Measurements from ENCODE around the gene TMEM200C. TPM values are rescaled to one million over a fixed set of nuclear protein-coding genes. Genes with fewer than 3 reads are reported as not detected.

Gene TMEM200C
- total RNA-seq, 2 experiments from 2014 or later, result not detected

DNA sequence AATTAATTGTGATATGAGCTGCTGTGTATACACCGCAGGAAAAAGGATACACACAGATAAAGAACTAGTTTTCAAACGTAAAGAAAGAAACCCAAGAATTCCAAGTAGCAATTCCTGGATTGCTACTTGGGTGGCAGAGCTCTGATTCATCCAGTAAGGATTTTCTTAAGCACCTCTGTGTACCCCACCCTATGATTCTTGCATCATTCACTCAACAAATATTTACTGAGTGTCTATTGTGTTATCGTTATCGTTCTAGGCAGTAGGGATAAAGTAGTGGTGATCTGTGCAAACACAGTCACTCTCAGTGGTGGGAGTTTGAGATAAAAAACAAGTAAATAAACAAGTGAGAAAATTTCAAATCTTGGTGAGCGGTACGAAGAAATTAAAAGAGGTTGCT is 4.9 kb upstream of the TMEM200C start:
- H3K9me3 Mint-ChIP-seq, result no peaks in the 10 kb centered on the region
- no peak overlapping the region for H3K4me3 ChIP-seq (ENCODE audit: low read length)

DNA sequence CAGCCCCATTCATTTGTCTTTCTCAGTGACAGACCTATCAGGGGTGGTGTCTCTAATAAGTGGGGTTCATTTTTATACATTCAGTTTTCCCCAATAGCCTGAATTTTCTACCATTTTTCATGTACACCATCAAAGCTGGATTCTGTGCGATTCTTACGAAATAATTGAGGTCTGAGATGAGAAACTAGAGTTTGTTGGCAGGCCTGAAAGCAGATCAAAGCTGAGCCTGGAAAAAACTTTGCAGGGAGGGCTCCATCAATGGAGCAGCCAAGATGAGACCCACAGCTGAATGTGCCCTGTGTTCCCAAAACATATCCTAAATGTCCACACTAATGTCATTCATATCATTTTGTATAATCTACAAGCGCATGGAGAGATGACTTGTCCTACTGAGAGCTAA is 4.5 kb upstream of the TMEM200C start:
- no peaks in the 10 kb centered on the region for H3K36me3 Mint-ChIP-seq (ENCODE audit: low read depth)
- no peak overlapping the region for H3K27ac Mint-ChIP-seq
- no peak for TF ChIP-seq CTCF (IDR thresholded peaks at IDR 0.05)
- no peak for DNase-seq
- H3K9me3 Mint-ChIP-seq, result no peaks in the 10 kb centered on the region
- no peaks in the 10 kb centered on the region for H3K4me1 Mint-ChIP-seq (ENCODE audit: low read depth)
- Histone ChIP-seq H3K27ac (ENCODE audit: low read depth in 1 of 2, low read length in 2 of 2) (no peak overlapping the region), H3K4me1 (ENCODE audit: insufficient read depth, low read length) (peaks cover 6% of the 10 kb centered on the region), H3K9me3 (ENCODE audit: control insufficient read depth in 1 of 2, insufficient read depth in 1 of 2, low read length in 2 of 2) (peaks cover 0 to 3% of the 10 kb centered on the region in 2 experiments), H3K27me3 (ENCODE audit: control insufficient read depth in 1 of 2, insufficient read depth in 2 of 2, low read length in 2 of 2) (peaks cover 22 to 38% of the 10 kb centered on the region in 2 experiments), H3K36me3 (ENCODE audit: insufficient read depth, low read length) (no peaks in the 10 kb centered on the region), H3K4me3 (ENCODE audit: low read length) (no peak overlapping the region)
- peaks cover 74% of the 10 kb centered on the region for H3K27me3 Mint-ChIP-seq
- no peak overlapping the region for H3K4me3 Mint-ChIP-seq
- ATAC-seq (ENCODE audit: poor library complexity), result no peak
- intact Hi-C loops (cut with DNase I, micrococcal nuclease), result loop anchor here in 1 of 2 experiments (10.0 kb wide), 3 partner anchors 295 to 475 kb away; no protein-coding TSS in a partner anchor
- ChIA-PET CTCF (interaction anchor here (1.2 kb wide), 1 partner anchor 9 kb away, joined by 3 read pairs; no protein-coding TSS in a partner anchor), POLR2A (no interaction called here)

More for the DNA sequence above, 4.9 kb upstream of the TMEM200C start:
- intact Hi-C loops (cut with DNase I, micrococcal nuclease), result no loop called here
- no peak for DNase-seq
- no peak overlapping the region for H3K4me3 Mint-ChIP-seq
- Histone ChIP-seq H3K36me3 (ENCODE audit: insufficient read depth, low read length) (no peaks in the 10 kb centered on the region), H3K4me1 (ENCODE audit: insufficient read depth, low read length) (peaks cover 6% of the 10 kb centered on the region), H3K27me3 (ENCODE audit: control insufficient read depth in 1 of 2, insufficient read depth in 2 of 2, low read length in 2 of 2) (peaks cover 22 to 36% of the 10 kb centered on the region in 2 experiments), H3K27ac (ENCODE audit: low read depth in 1 of 2, low read length in 2 of 2) (no peak overlapping the region), H3K9me3 (ENCODE audit: control insufficient read depth in 1 of 2, insufficient read depth in 1 of 2, low read length in 2 of 2) (peaks cover 0 to 3% of the 10 kb centered on the region in 2 experiments)
- ChIA-PET POLR2A (no interaction called here), CTCF (interaction anchor here (1.2 kb wide), 1 partner anchor 9 kb away, joined by 3 read pairs; no protein-coding TSS in a partner anchor)
- no peak for ATAC-seq (ENCODE audit: poor library complexity)
- H3K27ac Mint-ChIP-seq, result no peak overlapping the region
- no peaks in the 10 kb centered on the region for H3K4me1 Mint-ChIP-seq (ENCODE audit: low read depth)
- no peaks in the 10 kb centered on the region for H3K36me3 Mint-ChIP-seq (ENCODE audit: low read depth)
- no peak for TF ChIP-seq CTCF (IDR thresholded peaks at IDR 0.05)
- peaks cover 76% of the 10 kb centered on the region for H3K27me3 Mint-ChIP-seq

GRCh38 chr18:5895876-5896740 is 786 bp upstream of the TMEM200C start:
- no peak overlapping the region for H3K4me3 ChIP-seq (ENCODE audit: low read length)
- H3K27me3 Mint-ChIP-seq, result peaks cover 86% of the 10 kb centered on the region
- H3K4me1 Mint-ChIP-seq (ENCODE audit: low read depth), result peaks cover 10% of the 10 kb centered on the region
- no peaks in the 10 kb centered on the region for H3K36me3 Mint-ChIP-seq (ENCODE audit: low read depth)
- H3K9me3 ChIP-seq (ENCODE audit: control insufficient read depth in 1 of 2, insufficient read depth in 1 of 2, low read length in 2 of 2), result peaks cover 0 to 16% of the 10 kb centered on the region in 2 experiments
- H3K27ac Mint-ChIP-seq, result no peak overlapping the region
- no peak for TF ChIP-seq CTCF (IDR thresholded peaks at IDR 0.05)
- H3K9me3 Mint-ChIP-seq, result no peaks in the 10 kb centered on the region
- H3K36me3 ChIP-seq (ENCODE audit: insufficient read depth, low read length), result no peaks in the 10 kb centered on the region
- peak overlapping the region; percentile 50 for H3K4me3 Mint-ChIP-seq
- CTCF ChIA-PET, result no interaction called here
- peaks cover 53 to 70% of the 10 kb centered on the region in 2 experiments for H3K27me3 ChIP-seq (ENCODE audit: control insufficient read depth in 1 of 2, insufficient read depth in 2 of 2, low read length in 2 of 2)
- intact Hi-C loops (cut with DNase I, micrococcal nuclease), result loop anchor here in 1 of 2 experiments (10.0 kb wide), 3 partner anchors 291 to 471 kb away; no protein-coding TSS in a partner anchor
- H3K27ac ChIP-seq (ENCODE audit: low read depth in 1 of 2, low read length in 2 of 2), result no peak overlapping the region
- DNase-seq (peak in 1 of 14 experiments; percentile 5), ATAC-seq (ENCODE audit: poor library complexity) (no peak)
- H3K4me1 ChIP-seq (ENCODE audit: insufficient read depth, low read length), result peaks cover 10% of the 10 kb centered on the region
- POLR2A ChIA-PET, result no interaction called here
